ENCODE data around the gene COA1.
"Not testable (repeated sequence)": the region's sequence is repeated elsewhere in the genome, so short reads cannot be mapped to it uniquely, and the experiment has no call there.

Gene COA1

DNA sequence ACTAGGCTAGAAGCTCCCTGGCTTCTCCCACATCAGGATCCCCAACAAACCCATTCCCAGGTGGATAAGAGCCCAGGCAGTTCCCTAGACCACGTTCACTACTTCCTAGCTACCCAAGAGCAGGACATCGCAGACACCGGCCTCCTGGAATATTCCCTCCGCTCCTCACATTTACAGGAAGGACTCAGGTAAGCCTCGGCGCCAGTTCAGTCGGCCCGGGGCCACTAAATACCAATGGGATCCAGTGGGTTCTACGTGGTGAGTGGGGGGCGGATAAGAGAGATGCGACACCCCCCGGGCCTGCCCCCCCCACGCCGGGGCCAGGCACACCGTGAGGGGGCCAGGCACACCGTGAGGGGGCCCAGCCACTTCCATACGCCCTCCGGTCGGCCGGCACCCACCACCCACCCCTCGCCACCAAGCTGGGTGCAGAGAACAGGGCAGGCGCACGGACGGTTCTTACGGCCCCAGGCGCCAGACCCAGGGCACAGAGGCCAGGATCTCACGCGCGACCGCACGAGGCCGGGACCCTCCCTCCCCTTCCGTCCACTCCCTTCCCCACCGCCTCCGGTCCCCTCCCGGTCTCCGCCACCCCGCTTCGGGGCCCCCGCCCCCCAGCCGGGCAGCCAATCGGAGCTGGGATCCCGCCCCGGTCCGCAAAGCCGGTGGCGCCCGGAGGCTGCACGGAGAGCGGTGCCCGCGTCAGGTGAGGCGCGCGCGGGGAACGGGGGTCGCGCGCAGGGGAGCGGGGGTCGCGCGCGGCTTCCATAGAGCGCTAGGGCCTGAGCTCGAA, 28.9 kb upstream of the COA1 start, which contains the start of gene BLVRA:
BLVRA (plus strand) TSS at position 652 of the 793 bp plus-strand sequence. CDS start 12,479 bp downstream, outside the sequence.
- DNase-seq, result peak; percentile 56

DNA sequence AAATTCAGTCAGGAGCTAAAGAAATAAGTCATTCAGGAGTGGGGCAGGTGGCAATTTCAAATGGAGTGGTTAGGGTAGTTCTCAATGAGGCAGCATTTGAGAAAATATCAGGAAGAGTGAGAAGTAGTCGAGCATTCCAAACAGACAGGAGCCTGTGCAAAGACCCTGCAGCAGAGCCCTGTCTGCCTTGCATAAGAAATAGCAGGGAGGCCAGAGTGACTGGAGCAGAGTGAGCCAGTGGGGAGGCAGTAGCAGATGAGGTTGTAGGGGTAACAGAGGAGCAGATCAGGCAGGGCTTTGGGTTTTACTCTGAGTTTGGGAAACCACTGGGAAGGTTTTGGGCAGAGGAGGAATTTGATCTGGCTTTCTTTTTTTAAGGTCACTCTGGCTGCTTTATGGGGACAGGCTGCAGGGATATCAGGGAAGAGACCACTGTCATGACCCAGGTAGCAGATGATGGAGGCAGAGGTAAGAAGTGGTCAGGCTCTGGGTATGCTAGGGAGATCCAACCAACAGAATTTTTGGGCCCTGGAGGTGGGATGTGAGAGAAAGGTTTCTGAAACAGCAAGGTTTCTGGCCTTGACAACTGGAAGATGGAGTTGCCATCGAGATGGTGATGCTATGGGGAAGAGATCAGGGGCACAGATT, 27.9 kb upstream of the COA1 start:
- DNase-seq, result no peak

DNA sequence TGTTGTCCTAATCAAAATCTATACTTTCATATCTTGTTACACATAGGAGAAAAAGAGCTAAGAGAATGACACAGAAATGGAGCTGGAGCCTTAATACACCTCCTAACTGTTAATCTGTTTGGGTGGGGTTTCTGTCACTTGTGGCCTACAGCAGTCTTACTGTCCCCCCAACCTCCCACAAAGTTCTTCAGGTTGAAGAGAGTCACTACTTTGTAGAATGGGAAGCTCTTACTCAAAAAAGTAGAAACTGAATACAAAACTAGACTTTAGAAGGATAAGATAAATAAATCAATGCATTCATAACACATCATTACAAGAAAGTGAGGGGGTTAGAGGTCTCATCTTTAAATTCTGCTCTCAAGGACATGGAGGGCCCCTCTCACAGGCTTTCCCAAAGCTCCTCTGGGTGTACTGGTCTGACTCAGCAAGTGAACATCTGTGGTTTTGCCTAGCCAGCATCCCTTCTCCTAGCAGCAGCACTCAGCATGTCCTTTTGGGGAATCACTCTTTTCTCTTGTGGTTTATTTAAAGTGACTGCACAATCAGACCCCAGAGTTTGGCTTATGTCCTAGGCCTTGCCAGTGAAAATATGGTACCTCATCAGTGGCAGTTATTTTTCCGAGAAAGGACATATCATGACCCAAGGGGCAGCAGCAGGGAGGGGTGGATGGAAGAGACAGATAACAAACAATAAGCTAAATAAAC, 27.2 kb upstream of the COA1 start:
- DNase-seq, result peak; percentile 73

DNA sequence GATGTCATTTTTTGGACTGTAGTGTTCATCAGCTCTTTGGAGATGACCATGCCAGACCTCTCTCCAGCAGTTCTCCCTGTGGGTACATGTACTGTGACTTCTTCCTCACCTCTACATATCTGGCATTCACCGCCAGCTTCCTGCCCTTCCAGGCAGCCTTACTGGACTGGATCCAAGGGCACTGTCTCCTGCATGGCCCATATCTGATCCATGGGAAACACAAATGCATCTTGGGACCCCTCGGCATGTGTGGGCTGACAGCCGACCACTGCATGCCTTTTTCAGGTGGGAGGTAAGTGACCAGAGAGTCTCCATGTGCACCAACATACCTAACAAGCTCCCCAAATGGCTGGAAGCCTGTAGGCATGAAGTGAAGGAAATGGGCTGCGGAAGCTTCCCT, 25.3 kb upstream of the COA1 start:
- no peak for DNase-seq

DNA sequence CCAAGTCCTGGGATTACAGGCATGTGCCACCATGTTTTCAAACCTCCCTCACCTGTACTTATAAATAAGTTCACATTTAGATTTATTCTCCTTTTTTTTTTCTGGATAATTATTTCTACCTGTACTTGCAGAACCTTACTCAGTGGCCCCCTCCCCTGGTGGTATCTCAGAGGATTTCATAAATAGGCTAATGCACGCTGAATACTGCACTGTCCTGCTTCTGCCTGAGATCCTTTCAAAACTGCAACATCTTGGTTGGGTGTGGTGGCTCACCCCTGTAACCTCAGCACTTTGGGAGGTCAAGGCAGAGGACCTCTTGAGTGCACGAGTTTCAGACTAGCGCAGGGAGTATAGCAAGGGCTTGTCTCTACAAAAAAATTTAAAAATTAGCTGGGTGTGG, 24.5 kb upstream of the COA1 start:
- DNase-seq, result no peak

DNA sequence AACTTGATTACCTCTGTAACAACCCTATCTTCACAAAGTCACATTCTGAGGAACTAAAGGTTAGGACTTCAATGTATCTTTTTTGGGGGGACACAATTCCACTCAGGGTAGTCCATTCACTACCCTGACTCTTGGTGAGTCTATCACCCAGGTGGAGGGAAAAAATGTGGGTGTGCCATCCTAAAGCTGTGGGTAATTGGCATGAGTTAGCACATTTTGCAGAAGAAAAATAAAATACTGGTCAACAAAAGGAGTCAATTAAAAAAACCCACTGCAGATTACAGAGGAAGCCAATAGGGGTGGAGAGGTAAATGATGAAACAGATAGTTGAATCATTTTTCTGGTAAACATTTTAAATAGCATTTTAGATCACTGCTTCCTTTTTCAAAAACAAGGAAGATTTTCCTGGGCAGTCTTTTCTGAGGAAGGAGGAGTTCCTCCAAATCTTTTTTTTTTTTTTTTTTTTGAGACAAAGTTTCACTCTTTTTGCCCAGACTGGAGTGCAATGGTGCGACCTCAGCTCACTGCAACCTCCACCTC, 24.0 kb upstream of the COA1 start:
- no peak for DNase-seq

DNA sequence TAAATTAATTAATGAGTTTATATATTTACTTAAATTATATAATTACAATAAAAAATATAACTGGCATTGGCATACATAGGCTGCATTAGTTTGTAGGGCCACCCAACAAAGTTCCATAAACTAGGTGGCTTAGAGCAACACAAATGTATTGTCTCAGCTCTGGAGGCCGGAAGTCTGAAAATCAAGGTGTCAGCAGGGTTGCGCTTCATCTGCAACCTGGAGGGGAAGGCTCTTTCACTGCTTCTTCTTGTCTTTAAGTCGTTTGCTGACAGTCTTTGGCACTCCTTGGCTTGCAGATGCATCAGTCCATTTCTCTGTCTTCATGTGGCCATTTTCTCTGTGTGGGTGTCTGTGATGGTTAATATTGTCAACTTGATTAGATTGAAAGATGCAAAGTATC, 23.1 kb upstream of the COA1 start:
- DNase-seq, result no peak

DNA sequence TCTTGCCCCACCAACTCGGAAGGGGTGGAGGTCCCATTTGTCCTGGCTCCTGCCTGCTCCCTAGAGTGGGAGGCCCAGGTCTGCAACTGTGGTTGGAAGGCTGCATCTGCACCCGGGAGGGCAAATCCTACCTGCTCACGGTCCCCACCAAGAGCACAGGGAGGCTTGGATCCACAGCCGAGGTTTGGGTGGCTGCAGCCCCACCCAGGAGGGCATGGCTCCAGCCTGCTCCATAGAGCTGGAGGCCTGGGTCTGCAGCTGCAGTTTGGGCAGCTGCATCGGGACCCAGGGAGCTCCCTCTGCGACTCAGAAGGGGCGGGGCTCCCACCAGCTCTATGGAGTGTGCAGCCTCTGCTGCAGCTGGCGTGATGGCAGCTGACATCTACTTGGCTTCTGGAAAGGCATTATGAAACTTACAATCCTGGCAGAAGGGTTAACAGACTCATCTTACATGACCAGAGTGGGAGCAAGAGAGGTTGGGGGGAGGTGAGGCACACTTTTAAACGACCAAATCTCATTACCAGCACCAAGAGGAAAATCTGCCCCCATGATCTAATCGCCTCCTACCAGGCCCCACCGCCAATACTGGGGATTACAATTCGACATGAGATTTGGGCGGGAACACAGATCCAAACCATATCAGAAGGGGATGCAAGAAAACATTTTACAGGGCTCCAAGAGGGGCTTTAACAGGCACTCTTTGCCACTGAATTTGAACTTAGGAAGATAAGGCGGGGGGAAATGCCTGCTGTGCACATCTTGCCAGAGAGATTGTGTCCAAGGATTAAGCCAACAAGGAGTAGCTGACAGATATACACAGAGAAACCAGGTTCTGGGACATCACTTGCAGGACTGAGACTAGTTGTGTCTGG, 20.9 kb upstream of the COA1 start:
- DNase-seq, result no peak

DNA sequence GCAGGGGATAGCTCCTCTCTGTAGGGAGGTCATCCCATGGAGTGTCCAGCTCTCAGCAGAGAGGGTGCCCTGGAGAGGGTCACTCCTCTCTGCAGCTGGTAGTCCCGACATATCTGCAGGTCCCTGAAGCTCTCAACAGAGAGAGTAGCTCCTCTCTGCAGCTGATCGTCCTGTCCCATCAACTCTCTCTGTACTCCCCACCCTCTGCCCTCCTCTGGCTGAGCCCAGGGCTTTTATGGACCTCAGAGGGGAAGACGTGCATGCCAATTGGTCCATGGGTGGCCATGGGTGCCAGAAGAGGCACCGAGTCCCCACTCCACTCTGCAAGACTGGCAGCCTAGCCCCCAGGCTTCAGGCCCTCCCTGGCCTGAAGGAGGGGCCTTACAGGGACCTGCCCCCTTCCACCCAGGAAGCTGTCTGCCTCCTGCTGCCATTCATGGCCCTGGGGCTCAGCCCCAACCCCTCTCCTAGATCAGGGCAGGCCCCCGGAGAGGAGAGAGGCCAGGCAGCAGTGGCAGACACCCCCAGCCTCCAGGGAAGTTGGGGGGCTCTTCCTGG, 20.1 kb upstream of the COA1 start:
- DNase-seq, result no peak

DNA sequence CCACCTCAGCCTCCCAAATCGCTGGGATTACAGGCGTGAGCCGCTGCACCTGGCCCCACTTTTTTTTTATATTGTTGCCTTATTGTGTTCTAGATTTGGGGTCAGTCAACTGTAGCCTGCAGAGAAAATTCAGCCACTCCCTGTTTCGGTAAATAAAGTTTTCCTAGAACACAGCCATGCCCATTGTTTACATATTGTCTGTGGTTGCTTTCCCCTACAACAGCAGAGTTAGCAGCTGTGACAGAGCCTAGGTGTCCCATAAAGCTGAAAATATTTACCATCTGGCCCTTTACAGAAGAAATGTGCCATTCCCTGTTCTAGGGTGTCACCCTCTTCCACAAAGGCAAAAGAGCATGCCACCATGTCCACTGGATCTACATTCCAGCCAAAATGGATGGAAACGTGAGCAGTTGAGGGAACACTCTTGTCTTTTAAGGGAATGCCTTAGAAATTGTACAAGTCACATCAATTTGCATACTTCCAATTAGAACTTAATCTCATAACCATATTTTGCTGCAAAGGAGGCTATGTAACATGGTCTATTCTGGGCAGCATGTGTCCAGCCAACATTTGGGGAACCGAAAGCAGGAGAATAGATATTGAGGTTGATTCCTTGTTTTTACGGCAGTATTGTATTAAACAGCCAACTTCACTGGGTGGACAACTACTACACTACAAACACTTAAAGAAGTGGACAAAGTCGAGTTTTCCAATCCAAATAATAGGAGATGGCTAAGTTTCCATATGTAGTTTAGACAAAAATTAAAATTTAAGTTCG, 18.2 kb upstream of the COA1 start:
- no peak for DNase-seq

DNA sequence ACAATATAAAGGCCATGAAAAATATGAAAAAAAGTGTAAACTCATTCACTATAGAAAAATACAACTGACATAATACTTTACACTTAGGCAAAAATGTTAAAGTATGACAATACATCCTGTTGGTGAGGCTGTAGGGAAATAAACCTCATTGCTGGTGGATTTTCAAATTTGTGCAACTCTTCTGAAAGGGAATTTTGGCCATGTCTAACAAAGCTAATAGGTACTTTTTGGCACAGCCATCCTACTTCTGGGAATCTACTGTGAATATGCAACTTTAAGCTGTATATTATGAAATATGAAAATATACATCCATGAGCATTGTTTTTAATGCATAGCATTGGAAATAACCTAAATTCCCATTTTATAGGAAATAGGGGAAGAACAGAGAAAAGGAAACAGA, 13.4 kb upstream of the COA1 start:
- no peak for DNase-seq

DNA sequence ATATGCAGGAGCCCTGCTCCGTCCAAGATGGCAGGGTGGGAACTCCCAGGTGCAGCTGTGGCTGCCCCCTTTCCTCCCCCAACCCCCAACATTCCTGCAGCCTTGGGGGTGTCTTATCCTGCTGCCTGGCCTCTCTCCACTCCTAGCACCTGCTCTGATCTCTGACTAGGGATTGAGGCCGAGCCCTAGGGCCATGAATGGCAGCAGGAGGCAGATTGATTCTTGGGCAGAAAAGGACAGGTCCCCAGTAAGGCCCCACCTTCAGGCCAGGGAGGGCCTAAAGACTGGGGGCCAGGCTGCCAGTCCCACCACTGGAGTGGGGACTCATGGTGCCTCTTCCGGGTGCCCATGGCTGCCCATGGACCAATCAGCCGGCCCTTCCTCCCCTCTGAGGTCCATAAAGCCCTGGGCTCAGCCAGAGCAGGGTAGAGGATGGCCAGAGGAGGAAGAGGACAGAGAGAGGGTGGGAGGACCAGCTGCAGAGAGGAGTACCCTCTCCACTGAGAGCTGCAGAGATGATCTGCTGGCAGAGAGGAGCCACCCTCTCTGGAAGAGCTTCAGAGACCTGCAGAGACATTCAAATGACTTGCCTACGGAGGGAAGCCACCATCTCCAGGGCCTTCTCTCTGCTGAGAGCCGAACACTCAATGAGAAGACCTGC, 8.3 kb upstream of the COA1 start:
- DNase-seq, result no peak

DNA sequence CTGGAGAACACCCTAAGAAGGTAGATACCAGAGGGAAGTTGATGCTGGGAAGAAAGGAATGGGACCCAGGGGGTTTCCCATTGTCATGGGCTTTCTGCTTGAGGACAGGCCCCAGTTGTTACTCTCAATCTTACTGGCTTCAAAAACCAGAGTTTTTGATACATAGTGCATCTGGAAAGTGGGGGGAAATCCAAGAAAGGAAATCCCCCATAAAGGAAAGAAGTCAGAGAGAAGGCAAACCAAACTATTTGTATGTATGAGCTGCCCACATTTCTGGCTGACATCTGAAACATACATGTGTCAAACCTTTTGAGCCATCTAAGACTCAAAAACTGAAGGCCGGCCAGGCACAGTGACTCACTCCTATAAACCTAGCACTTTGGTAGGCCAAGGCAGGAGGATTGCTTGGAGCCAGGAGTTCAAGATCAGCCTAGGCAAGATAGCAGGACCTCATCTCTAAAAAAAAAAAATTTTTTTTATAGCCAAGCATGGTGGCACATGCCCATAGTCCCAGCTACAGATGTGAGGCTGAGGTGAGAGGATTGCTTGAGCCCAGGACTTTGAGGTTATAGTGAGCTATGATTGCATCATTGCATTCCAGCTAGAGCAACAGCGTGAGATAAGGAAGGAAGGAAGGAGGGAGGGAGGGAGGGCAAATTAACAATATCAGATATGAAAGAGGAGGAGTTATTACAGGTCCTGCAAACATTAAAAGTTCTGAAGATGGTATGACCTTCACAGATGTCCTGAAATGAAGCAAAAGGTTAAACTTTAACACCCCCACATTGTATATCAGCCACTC, 6.7 kb upstream of the COA1 start:
- DNase-seq, result peak; percentile 76

DNA sequence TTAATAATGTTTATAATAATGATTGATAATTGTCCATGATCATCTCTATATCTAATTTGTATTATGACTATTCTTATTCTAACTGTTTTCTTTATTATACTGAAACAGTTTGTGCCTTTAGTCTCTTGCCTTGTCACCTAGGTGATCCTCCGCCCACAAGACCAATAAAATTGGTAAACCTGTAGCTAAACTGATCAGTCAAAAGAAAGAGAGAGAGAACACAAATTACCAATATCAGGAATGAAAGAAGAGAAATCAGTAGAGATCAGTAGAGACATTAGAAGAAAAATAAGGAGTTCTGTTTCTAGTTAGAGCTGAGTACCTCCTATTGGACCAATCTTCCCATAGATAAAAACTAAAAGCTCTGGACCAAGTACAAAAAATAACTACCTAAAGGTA, 6.1 kb upstream of the COA1 start:
- peak; percentile 51 for DNase-seq

DNA sequence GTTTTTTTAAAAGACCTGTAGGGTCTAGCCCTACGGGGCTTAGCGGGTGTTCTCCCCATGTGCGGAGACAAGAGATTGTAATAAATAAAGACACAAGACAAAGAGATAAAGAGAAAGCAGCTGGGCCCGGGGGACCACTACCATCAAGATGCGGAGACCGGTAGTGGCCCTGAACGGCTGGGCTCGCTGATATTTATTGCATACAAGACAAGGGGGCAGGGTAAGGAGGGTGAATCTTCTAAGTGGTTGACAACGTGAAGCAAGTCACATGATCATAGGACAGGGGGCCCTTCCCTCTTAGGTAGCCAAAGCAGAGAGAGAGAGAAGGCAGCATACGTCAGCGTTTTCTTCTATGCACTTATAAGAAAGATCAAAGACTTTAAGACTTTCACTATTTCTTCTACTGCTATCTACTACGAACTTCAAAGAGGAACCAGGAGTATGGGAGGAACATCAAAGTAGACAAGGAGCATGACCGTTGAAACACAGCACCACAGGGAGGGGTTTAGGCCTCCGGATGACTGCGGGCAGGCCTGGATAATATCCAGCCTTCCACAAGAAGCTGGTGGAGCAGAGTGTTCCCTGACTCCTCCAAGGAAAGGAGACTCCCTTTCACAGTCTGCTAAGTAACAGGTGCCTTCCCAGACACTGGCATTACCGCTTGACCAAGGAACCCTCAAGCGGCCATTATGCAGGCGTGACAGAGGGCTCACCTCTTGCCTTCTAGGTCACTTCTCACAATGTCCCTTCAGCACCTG, 5.4 kb upstream of the COA1 start:
- not testable (repeated sequence) for DNase-seq

DNA sequence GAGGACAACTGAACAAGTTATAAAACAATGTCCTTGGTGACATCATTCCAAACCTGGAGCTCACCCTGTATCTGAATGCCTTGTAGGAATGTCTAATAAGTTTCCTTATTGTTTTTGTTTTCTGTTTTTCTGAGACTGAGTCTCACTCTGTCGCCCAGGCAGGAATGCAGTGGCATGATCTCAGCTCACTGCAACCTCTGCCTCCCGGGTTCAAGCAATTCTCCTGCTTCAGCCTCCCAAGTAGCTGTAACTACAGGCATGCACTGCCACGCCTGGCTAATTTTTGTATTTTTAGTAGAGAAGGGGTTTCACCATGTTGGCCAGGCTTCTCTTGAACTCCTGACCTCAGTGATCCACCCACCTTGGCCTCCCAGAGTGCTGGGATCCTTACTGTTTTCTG, 2.2 kb upstream of the COA1 start:
- not testable (repeated sequence) for DNase-seq

DNA sequence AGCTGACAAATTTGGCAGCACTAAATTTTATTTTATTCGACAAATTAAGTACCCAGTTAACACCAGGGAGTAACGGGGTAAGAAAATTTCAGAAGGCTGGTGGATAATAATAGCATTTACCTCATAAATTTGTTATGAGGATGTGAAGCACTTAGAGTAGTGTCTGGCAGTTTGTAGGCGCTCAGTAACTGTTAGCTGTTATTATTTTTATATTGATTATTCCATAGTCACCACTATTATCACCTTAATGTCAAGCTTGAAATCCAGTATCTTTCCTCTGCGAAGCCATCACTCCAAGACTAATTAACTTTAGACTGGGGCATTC, 563 bp upstream of the COA1 start:
- DNase-seq, result no peak

DNA sequence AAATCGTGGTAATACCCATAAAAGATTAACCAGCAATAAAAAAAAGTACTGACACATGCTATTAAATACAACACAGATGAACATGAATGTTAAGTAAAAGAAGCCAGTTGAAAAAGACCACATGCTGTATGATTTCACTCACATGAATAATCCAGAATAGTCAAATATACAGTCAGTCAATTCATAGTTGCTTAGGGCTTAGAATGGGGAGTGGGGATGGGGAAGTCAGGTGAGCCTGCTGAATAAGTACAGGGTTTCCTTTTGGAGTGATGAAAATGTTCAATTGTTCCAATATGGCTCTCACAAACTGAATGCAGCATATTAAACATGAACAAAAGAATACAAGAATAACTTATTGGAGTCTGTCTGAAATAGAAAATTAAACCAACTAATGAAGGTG, 1.8 kb downstream of the COA1 start:
- no peak for DNase-seq

DNA sequence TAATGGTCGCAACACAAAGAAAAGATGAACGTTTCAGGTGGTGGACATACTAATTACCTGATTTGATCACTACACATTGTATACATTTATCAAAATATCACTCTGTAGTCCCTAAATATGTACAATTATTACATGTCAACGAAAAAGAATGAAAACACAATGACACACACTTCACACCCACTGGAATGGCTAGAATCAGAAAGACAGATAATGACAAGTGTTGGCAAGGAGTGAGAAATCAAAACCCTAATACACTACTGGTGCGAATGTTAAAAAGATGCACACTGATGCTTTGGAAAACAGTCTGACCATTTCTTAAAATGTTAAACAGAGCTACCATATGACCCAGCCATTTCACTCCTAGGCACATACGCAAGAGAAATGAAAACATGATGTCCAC, 2.3 kb downstream of the COA1 start:
- DNase-seq, result no peak

Data from activated CD4-positive, alpha-beta T cell treated with anti-CD3 and anti-CD28 coated beads, Interleukin-2, amount 50 U/mL, for 16 hours (primary cell).